Panc1 (cell line): ENCODE results near the gene TRDN. TPM values are rescaled to one million over a fixed set of nuclear protein-coding genes. Genes with fewer than 3 reads are reported as not detected.
"Not testable (repeated sequence)": the region's sequence is repeated elsewhere in the genome, so short reads cannot be mapped to it uniquely, and the experiment has no call there.

Experiments
- ATAC-seq: fragments of 200-7000 bp; cut with Tn5 transposase; 2 replicates; pipeline ENCODE4 v1.9.1; 2020; ENCODE audit warnings: mild to moderate bottlenecking, moderate library complexity
- BruUV-seq: library from RNA; stranded (reverse); fragments of 400-500 nt; replicated peaks from 2 replicates; lab custom pipeline; 2021; lab: Mats Ljungman, UMichigan
- CTCF ChIA-PET: fragments of 300-600 bp; sonication (Branson Sonifier 250); formaldehyde crosslinking; loops from one replicate; lab custom pipeline; 2022; ENCODE audit warnings: antibody characterized with exemption; lab: Charles Lee
- POLR2A ChIA-PET: fragments of 300-600 bp; sonication (Branson Sonifier 250); formaldehyde crosslinking; loops from one replicate; lab custom pipeline; 2022; ENCODE audit warnings: antibody characterized with exemption; lab: Charles Lee
- DNase-seq: peaks from one replicate; pipeline ENCODE4 v3.0.0-alpha.2; 2010; ENCODE audit warnings: low read depth, low spot score
- H3K27ac ChIP-seq: 2 replicates; pipeline ENCODE4 v1.5.1; 2011; ENCODE audit warnings: mild to moderate bottlenecking, low read length, inconsistent platforms
- H3K27me3 ChIP-seq: fragments of 200-500 bp; sonication (Bioruptor generic); 2 replicates; pipeline ENCODE4 v1.6.0; 2014; ENCODE audit warnings: low read length, inconsistent platforms; ENCODE audit not compliant: control insufficient read depth, insufficient read depth
- H3K36me3 ChIP-seq: fragments of 200-500 bp; sonication (Bioruptor generic); 2 replicates; pipeline ENCODE4 v1.5.1; 2014; ENCODE audit warnings: inconsistent platforms, mild to moderate bottlenecking, low read length, moderate library complexity; ENCODE audit not compliant: control insufficient read depth, insufficient read depth
- H3K4me1 ChIP-seq: 2 replicates; pipeline ENCODE4 v1.5.1; 2011; ENCODE audit warnings: inconsistent platforms, mild to moderate bottlenecking, low read length, moderate library complexity; ENCODE audit not compliant: control insufficient read depth, insufficient read depth
- H3K4me3 ChIP-seq, 2 experiments: 2 replicates each; pipeline ENCODE4 v1.5.1; 2011 to 2012; ENCODE audit warnings: low read depth in 2 of 2, low read length in 2 of 2, mild to moderate bottlenecking in 2 of 2, inconsistent platforms in 1 of 2, moderate library complexity in 1 of 2
- H3K9me3 ChIP-seq: fragments of 200-500 bp; sonication (Bioruptor generic); 2 replicates; pipeline ENCODE4 v1.5.1; 2014; ENCODE audit warnings: low read depth, mild to moderate bottlenecking, inconsistent platforms, low read length, moderate library complexity; ENCODE audit not compliant: control insufficient read depth, insufficient read depth
- CTCF ChIP-seq: fragments of 450-650 bp; IDR thresholded peaks from 2 replicates; pipeline ENCODE4 v1.5.1; 2017; ENCODE audit warnings: mild to moderate bottlenecking
- POLR2AphosphoS5 ChIP-seq: IDR thresholded peaks from 2 replicates; pipeline ENCODE4 v1.6.1; 2012; ENCODE audit warnings: mild to moderate bottlenecking, low read depth, low read length, moderate library complexity
- REST ChIP-seq, 2 experiments: IDR thresholded peaks; 2 replicates each; pipeline ENCODE4 v1.6.1; 2011 to 2012; ENCODE audit warnings: low read depth in 2 of 2, control low read depth in 1 of 2, low read length in 1 of 2, mild to moderate bottlenecking in 1 of 2, moderate library complexity in 1 of 2; ENCODE audit not compliant: insufficient read depth in 1 of 2
- SIN3A ChIP-seq: IDR thresholded peaks from 2 replicates; pipeline ENCODE4 v1.6.1; 2012; ENCODE audit warnings: low read depth, mild to moderate bottlenecking, low read length, moderate library complexity, borderline replicate concordance; ENCODE audit not compliant: insufficient read depth
- TCF7L2 ChIP-seq: IDR thresholded peaks from 2 replicates; pipeline ENCODE4 v1.6.1; 2011; ENCODE audit warnings: mild to moderate bottlenecking, low read depth, low read length, inconsistent platforms
- in situ Hi-C: cut with HindIII; loops from 2 replicates; pipeline ENCODE4 v1.10.0; 2016; ENCODE audit warnings: low sequenced_read_pairs, low pct_unique_long_range_greater_than_20kb
- intact Hi-C: fragments of 100-400 bp; cut with micrococcal nuclease; formaldehyde crosslinking; loops from one replicate; pipeline ENCODE4 v1.10.0; 2022; ENCODE audit not compliant: unreplicated experiment
- total RNA-seq: library from RNA; stranded (reverse); gene quantifications from one replicate; pipeline ENCODE4 v1.2.1, GENCODE V29; 2021; ENCODE audit not compliant: unreplicated experiment

TRDN gene
- total RNA-seq, 1 experiment from 2014 or later = not detected

GRCh38 chr6:123233336-123233735, 403.4 kb downstream of the TRDN start:
- H3K9me3 ChIP-seq = no peaks in the 10 kb centered on the region
- in situ Hi-C loops = no loop called here
- no peaks in the 10 kb centered on the region for H3K27me3 ChIP-seq
- no peak overlapping the region for H3K4me3 ChIP-seq
- no peaks in the 10 kb centered on the region for H3K4me1 ChIP-seq
- no peaks in the 10 kb centered on the region for H3K36me3 ChIP-seq
- H3K27ac ChIP-seq = no peak overlapping the region
- POLR2A ChIA-PET = no interaction called here
- no TSS peak for BruUV-seq
- DNase-seq = no peak
- CTCF ChIA-PET = no interaction called here
- ATAC-seq = no peak
- TF ChIP-seq SIN3A (no peak), REST (IDR thresholded peaks at IDR 0.05; ENCODE audit: insufficient read depth in 1 of 2, low read depth in 2 of 2, low read length in 1 of 2) (no peak), CTCF (no peak), TCF7L2 (no peak), POLR2AphosphoS5 (no peak)
- intact Hi-C loops = no loop called here

GRCh38 chr6:123227789-123228188, 409.0 kb downstream of the TRDN start:
- POLR2A ChIA-PET, H3K9me3 ChIP-seq, intact Hi-C loops, H3K36me3 ChIP-seq, H3K4me1 ChIP-seq, ATAC-seq, H3K4me3 ChIP-seq, in situ Hi-C loops, BruUV-seq, H3K27ac ChIP-seq, H3K27me3 ChIP-seq, CTCF ChIA-PET: not testable (repeated sequence)
- peak; percentile 81 for DNase-seq

GRCh38 chr6:123226398-123226797, 410.4 kb downstream of the TRDN start:
- ChIA-PET CTCF (no interaction called here), POLR2A (no interaction called here)
- Histone ChIP-seq H3K27ac (no peak overlapping the region), H3K27me3 (no peaks in the 10 kb centered on the region), H3K4me1 (no peaks in the 10 kb centered on the region), H3K4me3 (no peak overlapping the region), H3K36me3 (no peaks in the 10 kb centered on the region), H3K9me3 (no peaks in the 10 kb centered on the region)
- intact Hi-C loops (no loop called here), in situ Hi-C loops (no loop called here)
- no peak for DNase-seq
- BruUV-seq = no TSS peak
- no peak for ATAC-seq
- no peak for TF ChIP-seq TCF7L2
- no peak for TF ChIP-seq POLR2AphosphoS5
